ENCODE results near the gene SERF2.
"Not testable (repeated sequence)": the region's sequence is repeated elsewhere in the genome, so short reads cannot be mapped to it uniquely, and the experiment has no call there.

SERF2 gene

DNA sequence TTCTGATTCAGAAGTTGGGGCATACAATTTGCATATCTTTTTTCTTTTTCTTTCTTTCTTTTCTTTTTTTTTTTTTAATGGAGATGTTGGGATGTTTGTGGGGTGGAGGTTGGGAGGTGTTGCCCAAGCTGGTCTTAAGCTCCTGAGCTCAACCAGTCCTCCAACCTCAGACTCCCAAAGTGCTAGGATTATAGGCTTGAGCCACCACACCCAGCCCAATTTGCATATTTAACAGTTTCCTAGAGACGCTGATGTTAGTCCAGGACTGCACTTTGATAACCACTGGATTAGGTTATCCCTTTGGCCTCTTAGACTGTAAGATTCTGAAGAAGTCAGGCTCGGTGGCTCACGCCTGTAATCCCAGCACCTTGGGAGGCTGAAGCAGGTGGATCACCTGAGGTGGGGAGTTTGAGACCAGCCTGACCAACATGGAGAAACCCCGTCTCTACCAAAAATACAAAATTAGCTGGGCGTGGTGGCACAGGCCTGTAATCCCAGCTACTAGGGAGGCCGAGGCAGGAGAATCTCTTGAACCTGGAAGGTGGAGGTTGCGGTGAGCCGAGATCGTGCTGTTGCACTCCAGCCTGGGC, 37.9 kb downstream of the SERF2 start:
- not testable (repeated sequence) for DNase-seq (ENCODE audit: low spot score)

DNA sequence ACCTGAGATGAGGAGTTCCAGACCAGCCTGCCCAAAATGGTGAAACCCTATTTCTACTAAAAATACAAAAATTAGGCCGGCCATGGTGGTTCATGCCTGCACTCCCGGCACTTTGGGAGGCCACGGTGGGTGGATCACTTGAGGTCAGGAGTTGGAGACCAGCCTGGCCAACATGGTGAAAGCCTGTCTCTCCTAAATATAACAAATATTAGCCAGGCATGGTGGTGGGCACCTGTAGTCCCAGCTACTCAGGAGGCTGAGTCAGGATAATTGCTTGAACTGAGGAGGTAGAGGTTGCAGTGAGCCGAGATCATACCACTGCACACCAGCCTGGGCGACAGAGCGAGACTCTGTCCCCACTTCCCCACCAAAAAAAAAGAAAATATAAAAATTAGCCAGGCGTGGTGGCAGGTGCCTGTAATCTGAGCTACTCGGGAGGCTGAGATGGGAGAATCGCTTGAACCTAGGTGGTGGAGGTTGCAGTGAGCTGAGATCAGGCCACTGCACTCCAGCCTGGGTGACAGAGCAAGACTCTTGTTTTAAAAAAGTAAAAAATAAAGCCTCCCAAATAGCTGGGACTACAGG, 38.7 kb downstream of the SERF2 start:
- DNase-seq (ENCODE audit: low spot score) = not testable (repeated sequence)

DNA sequence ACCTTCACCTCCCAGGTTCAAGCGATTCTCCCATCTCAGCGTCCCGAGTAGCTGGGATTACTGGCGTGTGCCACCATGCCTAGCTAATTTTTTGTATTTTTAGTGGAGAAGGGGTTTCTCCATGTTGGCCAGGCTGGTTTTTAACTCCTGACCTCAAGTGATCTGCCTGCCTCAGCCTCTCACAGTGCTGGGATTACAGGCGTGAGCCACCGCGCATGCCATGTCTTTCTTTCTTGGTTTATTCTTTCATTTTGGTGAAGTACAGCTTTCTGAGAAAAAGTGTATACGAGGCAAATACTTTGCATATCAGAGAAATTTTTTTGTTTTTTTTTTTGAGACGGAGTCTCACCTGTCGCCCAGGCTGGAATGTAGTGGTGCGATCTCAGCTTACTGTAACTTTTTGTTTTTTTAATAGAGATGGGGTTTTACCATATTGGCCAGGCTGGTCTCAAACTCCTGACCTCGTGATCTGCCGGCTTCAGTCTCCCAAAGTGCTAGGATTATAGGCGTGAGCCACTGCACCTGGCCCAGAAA, 39.5 kb downstream of the SERF2 start:
- not testable (repeated sequence) for DNase-seq (ENCODE audit: low spot score)

DNA sequence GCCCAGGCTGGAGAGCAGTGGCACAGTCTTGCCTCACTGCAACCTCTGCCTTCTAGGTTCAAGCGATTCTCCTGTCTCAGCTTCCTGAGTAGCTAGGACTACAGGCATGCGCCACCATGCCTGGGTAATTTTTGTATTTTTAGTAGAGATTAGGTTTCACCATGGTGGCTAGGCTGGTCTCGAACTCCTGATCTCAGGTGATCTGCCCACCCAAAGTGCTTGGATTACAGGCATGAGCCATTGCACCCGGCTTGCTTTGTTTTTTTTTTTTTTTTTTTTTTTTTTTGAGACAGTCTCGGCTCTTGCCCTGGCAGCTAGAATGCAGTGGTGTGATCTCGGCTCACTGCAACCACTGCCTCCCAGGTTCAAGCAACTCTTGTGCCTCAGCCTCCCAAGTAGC, 40.4 kb downstream of the SERF2 start:
- not testable (repeated sequence) for DNase-seq (ENCODE audit: low spot score)

DNA sequence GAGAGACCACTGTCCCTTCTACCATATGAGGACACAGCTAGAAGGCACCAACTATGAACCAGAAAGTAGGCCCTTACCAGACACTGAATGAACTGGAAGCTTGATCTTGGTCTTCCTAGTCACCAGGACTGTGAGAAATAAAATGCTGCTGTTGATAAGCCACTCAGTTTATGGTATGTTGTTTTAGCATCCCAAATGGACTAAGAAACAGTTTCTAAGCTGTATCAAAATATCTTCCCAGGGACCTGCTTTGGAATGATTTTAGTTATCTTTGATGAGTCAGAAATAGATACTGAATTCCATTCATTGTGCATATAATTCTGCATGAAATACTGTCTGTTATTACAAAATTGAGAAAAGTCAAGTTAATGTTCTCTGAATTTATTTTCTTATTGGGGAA, 53.3 kb downstream of the SERF2 start:
- DNase-seq (ENCODE audit: low spot score) = no peak
